PFSK-1 (cell line): Measurements from ENCODE around the gene TMEM132D.

Experiments
- POLR2AphosphoS5 ChIP-seq: IDR thresholded peaks from 2 replicates; pipeline ENCODE4 v1.6.1; 2012; ENCODE audit warnings: low read depth, mild to moderate bottlenecking, control low read depth, low read length, moderate library complexity
- SIN3A ChIP-seq: IDR thresholded peaks from 2 replicates; pipeline ENCODE4 v1.6.1; 2012; ENCODE audit warnings: mild to moderate bottlenecking, low read length, moderate library complexity, borderline replicate concordance; ENCODE audit not compliant: insufficient read depth
- TF ChIP-seq, protein P1 (sequence below), 2 experiments: IDR thresholded peaks; 2 replicates each; pipeline versions ENCODE4 v1.6.1 to v1.8.0; 2011 to 2012; ENCODE audit warnings: low read depth in 2 of 2, low read length in 2 of 2, control low read depth in 1 of 2, inconsistent platforms in 1 of 2, mild to moderate bottlenecking in 1 of 2, moderate library complexity in 1 of 2; ENCODE audit not compliant: insufficient read depth in 1 of 2

GRCh38 chr12:129779033-129779432 is 124.8 kb downstream of the TMEM132D start:
- TF ChIP-seq, protein P1, sequence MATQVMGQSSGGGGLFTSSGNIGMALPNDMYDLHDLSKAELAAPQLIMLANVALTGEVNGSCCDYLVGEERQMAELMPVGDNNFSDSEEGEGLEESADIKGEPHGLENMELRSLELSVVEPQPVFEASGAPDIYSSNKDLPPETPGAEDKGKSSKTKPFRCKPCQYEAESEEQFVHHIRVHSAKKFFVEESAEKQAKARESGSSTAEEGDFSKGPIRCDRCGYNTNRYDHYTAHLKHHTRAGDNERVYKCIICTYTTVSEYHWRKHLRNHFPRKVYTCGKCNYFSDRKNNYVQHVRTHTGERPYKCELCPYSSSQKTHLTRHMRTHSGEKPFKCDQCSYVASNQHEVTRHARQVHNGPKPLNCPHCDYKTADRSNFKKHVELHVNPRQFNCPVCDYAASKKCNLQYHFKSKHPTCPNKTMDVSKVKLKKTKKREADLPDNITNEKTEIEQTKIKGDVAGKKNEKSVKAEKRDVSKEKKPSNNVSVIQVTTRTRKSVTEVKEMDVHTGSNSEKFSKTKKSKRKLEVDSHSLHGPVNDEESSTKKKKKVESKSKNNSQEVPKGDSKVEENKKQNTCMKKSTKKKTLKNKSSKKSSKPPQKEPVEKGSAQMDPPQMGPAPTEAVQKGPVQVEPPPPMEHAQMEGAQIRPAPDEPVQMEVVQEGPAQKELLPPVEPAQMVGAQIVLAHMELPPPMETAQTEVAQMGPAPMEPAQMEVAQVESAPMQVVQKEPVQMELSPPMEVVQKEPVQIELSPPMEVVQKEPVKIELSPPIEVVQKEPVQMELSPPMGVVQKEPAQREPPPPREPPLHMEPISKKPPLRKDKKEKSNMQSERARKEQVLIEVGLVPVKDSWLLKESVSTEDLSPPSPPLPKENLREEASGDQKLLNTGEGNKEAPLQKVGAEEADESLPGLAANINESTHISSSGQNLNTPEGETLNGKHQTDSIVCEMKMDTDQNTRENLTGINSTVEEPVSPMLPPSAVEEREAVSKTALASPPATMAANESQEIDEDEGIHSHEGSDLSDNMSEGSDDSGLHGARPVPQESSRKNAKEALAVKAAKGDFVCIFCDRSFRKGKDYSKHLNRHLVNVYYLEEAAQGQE (IDR thresholded peaks at IDR 0.05; ENCODE audit: insufficient read depth in 1 of 2, low read depth in 2 of 2, low read length in 2 of 2) = no peak
- TF ChIP-seq SIN3A = no peak
- TF ChIP-seq POLR2AphosphoS5 = no peak
